K562 (cell line): Measurements from ENCODE around the gene TIFAB. TPM values are rescaled to one million over a fixed set of nuclear protein-coding genes. Genes with fewer than 3 reads are reported as not detected.

ENCODE experiments used
- ATAC-seq: fragments of 200-7000 bp; cut with Tn5 transposase; 3 replicates; pipeline ENCODE4 v1.9.1; 2020; ENCODE audit warnings: moderate library complexity
- BruUV-seq: library from RNA; stranded (reverse); fragments of 400-500 nt; replicated peaks from 2 replicates; lab custom pipeline; 2021; lab: Mats Ljungman, UMichigan
- CTCF ChIA-PET: fragments of 300-600 bp; formaldehyde crosslinking; extraction: SDS; loops from one replicate; lab custom pipeline; 2021; ENCODE audit warnings: low intra/inter-chr PET ratio; lab: Yijun Ruan, JAX
- POLR2A ChIA-PET: fragments of 300-600, 350-650 bp; sonication (Branson Sonifier 250); formaldehyde crosslinking; extraction: SDS; loops from one replicate; lab custom pipeline; 2021; ENCODE audit warnings: antibody characterized with exemption, inconsistent platforms; lab: Yijun Ruan, JAX
- DNase-seq, 4 experiments: peaks; one replicate each; pipeline versions ENCODE4 v3.0.0 to v3.0.0-alpha.2; 2011 to 2018; ENCODE audit warnings: low spot score in 3 of 4, mixed read lengths in 3 of 4; ENCODE audit errors: extremely low read depth in 1 of 4
- FAIRE-seq: peaks from 2 replicates; lab custom pipeline; 2011; peaks lifted over from hg19 to GRCh38; lab: Jason Lieb, UNC
- H2AFZ ChIP-seq: 2 replicates; pipeline ENCODE4 v1.6.0; 2011; ENCODE audit warnings: low read depth, low read length, control low read depth, inconsistent platforms
- H3K27ac ChIP-seq: fragments of 200-600 bp; 3 replicates; pipeline ENCODE4 v1.8.0; 2011; ENCODE audit warnings: low read depth, mild to moderate bottlenecking, control low read depth, inconsistent platforms, low read length, moderate library complexity, mixed read lengths; ENCODE audit errors: extremely low read depth
- H3K27me3 ChIP-seq, 2 experiments: fragments of 300-600 bp in 1 of 2; 2 replicates in 1 of 2; 3 replicates in 1 of 2; pipeline versions ENCODE4 v1.6.0 to v1.8.0; 2011; ENCODE audit warnings: inconsistent platforms in 2 of 2, low read length in 2 of 2, mild to moderate bottlenecking in 1 of 2, mixed read lengths in 1 of 2, moderate library complexity in 1 of 2; ENCODE audit not compliant: control insufficient read depth in 2 of 2, insufficient read depth in 2 of 2
- H3K36me3 ChIP-seq: fragments of 300-600 bp; 3 replicates; pipeline ENCODE4 v1.8.0; 2011; ENCODE audit warnings: mild to moderate bottlenecking, low read length, inconsistent platforms; ENCODE audit not compliant: control insufficient read depth, insufficient read depth
- H3K4me1 ChIP-seq, 2 experiments: fragments of 200-600 bp in 1 of 2; replicated peaks in 1 of 2; 2 replicates in 1 of 2; 3 replicates in 1 of 2; pipeline versions ENCODE4 v1.5.1 to v1.8.0; 2011; ENCODE audit warnings: inconsistent platforms in 2 of 2, low read length in 2 of 2, mild to moderate bottlenecking in 1 of 2, mixed read lengths in 1 of 2, moderate library complexity in 1 of 2; ENCODE audit not compliant: control insufficient read depth in 2 of 2, insufficient read depth in 2 of 2
- H3K4me2 ChIP-seq: 2 replicates; pipeline ENCODE4 v1.6.1; 2011; ENCODE audit warnings: low read length, control low read depth, inconsistent platforms, mixed read lengths; ENCODE audit not compliant: insufficient read depth
- H3K4me3 ChIP-seq: fragments of 200-600 bp; sonication (generic), shearing (Covaris generic); 2 replicates; pipeline ENCODE4 v1.5.1; 2016; ENCODE audit warnings: control low read depth, inconsistent platforms
- H3K79me2 ChIP-seq: fragments of 200-600 bp; 3 replicates; pipeline ENCODE4 v1.8.0; 2011; ENCODE audit warnings: low read length, inconsistent platforms; ENCODE audit not compliant: control insufficient read depth, insufficient read depth
- H3K9ac ChIP-seq, 2 experiments: 2 replicates each; pipeline versions ENCODE4 v1.6.0 to v1.6.1; 2011; ENCODE audit warnings: low read depth in 2 of 2, low read length in 2 of 2, control low read depth in 1 of 2, inconsistent platforms in 1 of 2, mild to moderate bottlenecking in 1 of 2, mixed read lengths in 1 of 2; ENCODE audit not compliant: insufficient read depth in 1 of 2
- H3K9me1 ChIP-seq: one replicate; pipeline ENCODE4 v1.6.0; 2011; ENCODE audit warnings: inconsistent platforms, mild to moderate bottlenecking, low read length, moderate library complexity; ENCODE audit not compliant: control insufficient read depth, insufficient read depth
- H3K9me3 ChIP-seq: replicated peaks from 2 replicates; pipeline ENCODE4 v1.5.1; 2011; ENCODE audit warnings: low read depth, low read length, inconsistent platforms; ENCODE audit not compliant: control insufficient read depth, insufficient read depth
- H4K20me1 ChIP-seq: replicated peaks from 2 replicates; pipeline ENCODE4 v1.6.1; 2011; ENCODE audit warnings: low read length, inconsistent platforms, mixed read lengths; ENCODE audit not compliant: control insufficient read depth, insufficient read depth
- CBX5 ChIP-seq: IDR thresholded peaks from 2 replicates; pipeline ENCODE4 v1.6.1; 2014; ENCODE audit warnings: low read depth, borderline replicate concordance
- CREB1 ChIP-seq, 2 experiments: sonication (generic) in 1 of 2; formaldehyde crosslinking in 1 of 2; IDR thresholded peaks; 2 replicates each; pipeline versions ENCODE4 v1.6.1 to v1.8.0; 2012 to 2022; ENCODE audit warnings: inconsistent platforms in 1 of 2, mild to moderate bottlenecking in 1 of 2, missing genetic modification reagents in 1 of 2, moderate library complexity in 1 of 2
- CTCF ChIP-seq, 3 experiments: IDR thresholded peaks in 2 of 3; conservative IDR thresholded peaks in 1 of 3; 2 replicates each; pipeline ENCODE4 v1.5.1; 2011 to 2012; ENCODE audit warnings: low read length in 3 of 3, mild to moderate bottlenecking in 3 of 3, control low read depth in 2 of 3, improper control_type of control experiment in 1 of 3, inconsistent platforms in 1 of 3, low read depth in 1 of 3, mixed read lengths in 1 of 3, moderate library complexity in 1 of 3; ENCODE audit not compliant: insufficient read depth in 2 of 3
- JUNB ChIP-seq: fragments of 450-650 bp; formaldehyde crosslinking; conservative IDR thresholded peaks from 2 replicates; pipeline ENCODE4 v1.4.0; 2020; ENCODE audit warnings: mild to moderate bottlenecking
- KHSRP ChIP-seq: fragments of 450-650 bp; IDR thresholded peaks from 2 replicates; pipeline ENCODE4 v1.6.1; 2017
- LARP7 ChIP-seq: fragments of 450-650 bp; IDR thresholded peaks from 2 replicates; pipeline ENCODE4 v1.6.1; 2016
- MTA3 ChIP-seq: fragments of 450-650 bp; formaldehyde crosslinking; IDR thresholded peaks from 2 replicates; pipeline ENCODE4 v1.6.1; 2017; ENCODE audit warnings: mild to moderate bottlenecking, borderline replicate concordance
- REST ChIP-seq, 2 experiments: fragments of 450-650 bp; formaldehyde crosslinking in 1 of 2; IDR thresholded peaks; 2 replicates each; pipeline versions ENCODE4 v1.4.0 to v1.6.1; 2014 to 2020; ENCODE audit warnings: mild to moderate bottlenecking in 2 of 2, borderline replicate concordance in 1 of 2, low read depth in 1 of 2
- ZEB2 ChIP-seq: fragments of 450-650 bp; IDR thresholded peaks from 2 replicates; pipeline ENCODE4 v1.6.1; 2016
- ZNF165 ChIP-seq: fragments of 250-450 bp; sonication (Bioruptor Pico); IDR thresholded peaks from 2 replicates; pipeline ENCODE4 v1.4.0; 2020; ENCODE audit warnings: borderline replicate concordance
- ZNF217 ChIP-seq: sonication (generic); formaldehyde crosslinking; IDR thresholded peaks from 2 replicates; pipeline ENCODE4 v1.8.0; 2022; ENCODE audit warnings: mild to moderate bottlenecking, missing genetic modification reagents
- ZNF24 ChIP-seq: fragments of 450-650 bp; IDR thresholded peaks from 2 replicates; pipeline ENCODE4 v1.6.1; 2016
- ZNF431 ChIP-seq: sonication (generic); formaldehyde crosslinking; IDR thresholded peaks from 2 replicates; pipeline ENCODE4 v1.8.0; 2022; ENCODE audit warnings: mild to moderate bottlenecking, missing genetic modification reagents
- ZNF696 ChIP-seq: fragments of 250-450 bp; sonication (Bioruptor Pico); conservative IDR thresholded peaks from 2 replicates; pipeline ENCODE4 v1.4.0; 2020; ENCODE audit warnings: mild to moderate bottlenecking, moderate library complexity
- WGBS: fragments of 100-300 bp; shearing (Covaris generic); methylation state at CpG from one replicate; pipeline ENCODE4 v1.1.6; 2016; ENCODE audit warnings: low coverage, mixed read lengths; ENCODE audit not compliant: insufficient coverage; ENCODE audit errors: missing lambda C conversion rate; 5-methylcytosine and 5-hydroxymethylcytosine counted together
- in situ Hi-C: fragments of 300-500 bp; cut with MboI; formaldehyde crosslinking; loops from 4 replicates; pipeline ENCODE4 v1.15.0; 2018; ENCODE audit warnings: inconsistent platforms, mixed read lengths
- intact Hi-C: fragments of 100-400 bp; cut with micrococcal nuclease; formaldehyde crosslinking; loops from 2 replicates; pipeline ENCODE4 v1.14.2; 2022
- polyA plus RNA-seq, 8 experiments: library from polyadenylated mRNA; depleted of rRNA in 4 of 8; stranded (reverse) in 5 of 8; unstranded in 3 of 8; fragments of >200 nt; fragmentation: Nextera tagmentation in 2 of 8; fragmentation: Illumina TruSeq in 1 of 8; extraction: Ambion mirVana in 2 of 8; extraction: Trizol in 1 of 8; gene quantifications; 2 replicates each; pipeline versions ENCODE4 v1.2.1 to v1.2.3, GENCODE V29; 2011 to 2014; ENCODE audit warnings: inconsistent platforms in 1 of 8, missing spikeins in 1 of 8
- total RNA-seq, 7 experiments: library from RNA; depleted of rRNA in 6 of 7; stranded (reverse); fragments of >200 nt in 6 of 7; fragmentation: Illumina TruSeq in 2 of 7; extraction: Trizol in 2 of 7; gene quantifications; 2 replicates each; pipeline versions ENCODE4 v1.2.1 to v1.2.3, GENCODE V29; 2011 to 2021; ENCODE audit warnings: low replicate concordance in 1 of 7

The TIFAB gene
- total and polyA plus RNA-seq, 9 of the 15 experiments (the other 6 are each of a cell fraction or from before 2014, with no cell fraction given) = not detected

GRCh38 chr5:135492319-135492626 lies 40.1 kb upstream of the TIFAB start:
- H2AFZ ChIP-seq = no peak overlapping the region

More at GRCh38 chr5:135492319-135492626, 40.1 kb upstream of the TIFAB start:
- ATAC-seq (no peak), DNase-seq (no peak), FAIRE-seq (no peak)
- in situ Hi-C loops = no loop called here
- Histone ChIP-seq H3K36me3 (no peaks in the 10 kb centered on the region), H3K4me3 (no peak overlapping the region), H3K4me1 (peaks cover 8 to 34% of the 10 kb centered on the region in 2 experiments; a peak in 4 of 5 replicates), H3K27me3 (peaks cover 0 to 4% of the 10 kb centered on the region in 2 experiments; a peak in 1 of 5 replicates), H3K79me2 (no peaks in the 10 kb centered on the region), H3K9ac (no peak overlapping the region), H4K20me1 (peaks cover 10% of the 10 kb centered on the region), H3K9me3 (no peaks in the 10 kb centered on the region), H3K4me2 (no peak overlapping the region), H3K27ac (no peak overlapping the region), H3K9me1 (no peaks in the 10 kb centered on the region)
- ChIA-PET POLR2A (no interaction called here), CTCF (no interaction called here)
- 30% methylated on average over 3 of the region's 3 CpGs for WGBS
- intact Hi-C loops = no loop called here
- TF ChIP-seq MTA3 (no peak), CREB1 (IDR thresholded peaks at IDR 0.05) (no peak), CREB1 (CRISPR knock-in tag; IDR thresholded peaks at IDR 0.05) (no peak), CBX5 (no peak), CTCF (IDR thresholded peaks at IDR 0.05 in 2 of 3, conservative IDR thresholded peaks at IDR 0.05 in 1 of 3; ENCODE audit: insufficient read depth in 2 of 3, low read depth in 1 of 3, low read length in 3 of 3) (no peak), LARP7 (no peak), ZNF217 (CRISPR knock-in tag) (no peak), ZEB2 (no peak), REST (IDR thresholded peaks at IDR 0.05; ENCODE audit: borderline replicate concordance) (no peak), REST (CRISPR knock-in tag; IDR thresholded peaks at IDR 0.05; ENCODE audit: low read depth) (no peak), ZNF165 (CRISPR knock-in tag) (no peak), ZNF431 (no peak), JUNB (no peak), KHSRP (no peak), ZNF696 (no peak), ZNF24 (no peak)
- no TSS peak for BruUV-seq
